HG03060 (cell line): ENCODE data around the gene BCL11B.

Experiments
- ATAC-seq: cut with Tn5 transposase; IDR thresholded peaks from one replicate; pipeline ENCODE4 v1.9.1; 2021; ENCODE audit warnings: low read depth, moderate number of reproducible peaks; ENCODE audit not compliant: unreplicated experiment

Gene BCL11B

GRCh38 chr14:99173086-99173485, 98.9 kb downstream of the BCL11B start:
- no peak for ATAC-seq

- no peak for ATAC-seq
These were observed 100.6 kb downstream of the BCL11B start for GRCh38 chr14:99171396-99171795.

- no peak for ATAC-seq
These were observed 102.1 kb downstream of the BCL11B start for GRCh38 chr14:99169776-99170356.

- ATAC-seq, result no peak
These were observed 103.7 kb downstream of the BCL11B start for GRCh38 chr14:99168330-99168729.

- ATAC-seq, result no peak
These were observed 105.5 kb downstream of the BCL11B start for GRCh38 chr14:99166506-99166905.

GRCh38 chr14:99164712-99165111, 107.3 kb downstream of the BCL11B start:
- no peak for ATAC-seq

GRCh38 chr14:99163446-99163845, 108.6 kb downstream of the BCL11B start:
- no peak for ATAC-seq

- ATAC-seq, result no peak
These were observed 112.4 kb downstream of the BCL11B start for GRCh38 chr14:99159341-99160340.

GRCh38 chr14:99158646-99159165, 113.3 kb downstream of the BCL11B start:
- no peak for ATAC-seq

GRCh38 chr14:99158150-99158549, 113.8 kb downstream of the BCL11B start:
- ATAC-seq, result no peak

- ATAC-seq, result no peak
These were observed 114.3 kb downstream of the BCL11B start for GRCh38 chr14:99157676-99158075.

GRCh38 chr14:99157246-99157645, 114.8 kb downstream of the BCL11B start:
- no peak for ATAC-seq

- ATAC-seq, result no peak
These were observed 115.2 kb downstream of the BCL11B start for GRCh38 chr14:99156814-99157213.

- no peak for ATAC-seq
These were observed 115.9 kb downstream of the BCL11B start for GRCh38 chr14:99156090-99156425.

GRCh38 chr14:99155173-99156089, 116.6 kb downstream of the BCL11B start:
- no peak for ATAC-seq

GRCh38 chr14:99150236-99150635, 121.8 kb downstream of the BCL11B start:
- ATAC-seq, result no peak

GRCh38 chr14:99148861-99149610, 123.0 kb downstream of the BCL11B start:
- no peak for ATAC-seq

GRCh38 chr14:99148131-99148530, 123.9 kb downstream of the BCL11B start:
- ATAC-seq, result no peak

- no peak for ATAC-seq
These were observed 124.6 kb downstream of the BCL11B start for GRCh38 chr14:99147366-99147740.
